Hypothalamus (tissue), 51 donors: ENCODE results near the gene RDH14.

Source experiments
- DNase-seq, 51 donors: peaks; one replicate each; lab custom pipeline; 2025; lab: John Stamatoyannopoulos, UW

Gene RDH14

GRCh38 chr2:18522484-18523146 lies 37.8 kb downstream of the RDH14 start:
- no peak for DNase-seq

- peak in 50 of 51 donors; percentile 7 to 86 (median 50) for DNase-seq
These were observed 39.7 kb downstream of the RDH14 start for GRCh38 chr2:18520451-18521425.

GRCh38 chr2:18519914-18520450 lies 40.5 kb downstream of the RDH14 start:
- no peak for DNase-seq

- no peak for DNase-seq
These were observed 42.0 kb downstream of the RDH14 start for GRCh38 chr2:18518116-18519111.

GRCh38 chr2:18517386-18517785 lies 43.1 kb downstream of the RDH14 start:
- no peak for DNase-seq

- DNase-seq = no peak
These were observed 44.3 kb downstream of the RDH14 start for GRCh38 chr2:18516112-18516511.

GRCh38 chr2:18514526-18515461 lies 45.7 kb downstream of the RDH14 start:
- DNase-seq = no peak

- DNase-seq = no peak
These were observed 49.7 kb downstream of the RDH14 start for GRCh38 chr2:18510775-18511174.

- no peak for DNase-seq
These were observed 53.5 kb downstream of the RDH14 start for GRCh38 chr2:18506883-18507509.

GRCh38 chr2:18505703-18506341 lies 54.6 kb downstream of the RDH14 start:
- no peak for DNase-seq
